ENCODE measurements around the gene CAPNS2.

The CAPNS2 gene

GRCh38 chr16:55552621-55553020 lies 13.9 kb upstream of the CAPNS2 start:
- no peak for TF ChIP-seq CTCF (IDR thresholded peaks at IDR 0.05; ENCODE audit: low read length, missing control alignments)
- peak; percentile 80 for DNase-seq (ENCODE audit: low read depth)
- no peak overlapping the region for H3K4me3 ChIP-seq (replicated peaks; ENCODE audit: low read depth, low read length)

DNA sequence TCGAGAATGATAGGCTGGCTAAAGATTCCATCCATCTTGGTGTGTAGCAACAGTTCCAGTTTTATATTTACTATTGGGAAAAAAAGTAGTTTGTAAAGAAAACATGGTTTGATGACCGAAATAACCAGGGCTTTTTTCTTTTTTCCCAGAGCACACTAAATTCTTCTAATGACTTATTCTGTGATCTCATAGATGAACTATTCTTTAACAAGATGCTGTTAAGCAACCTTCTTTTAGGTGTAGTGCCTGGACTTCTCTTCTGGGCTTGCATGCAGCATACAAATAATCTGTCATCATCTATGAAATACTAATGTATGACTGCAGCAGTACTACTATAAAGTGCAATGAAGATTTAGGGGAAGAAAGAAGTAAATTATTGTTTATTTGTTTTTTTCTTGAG lies 11.0 kb upstream of the CAPNS2 start:
- H3K4me3 ChIP-seq (replicated peaks; ENCODE audit: low read depth, low read length) = no peak overlapping the region
- TF ChIP-seq CTCF (IDR thresholded peaks at IDR 0.05; ENCODE audit: low read length, missing control alignments) = no peak
- DNase-seq (ENCODE audit: low read depth) = no peak

DNA sequence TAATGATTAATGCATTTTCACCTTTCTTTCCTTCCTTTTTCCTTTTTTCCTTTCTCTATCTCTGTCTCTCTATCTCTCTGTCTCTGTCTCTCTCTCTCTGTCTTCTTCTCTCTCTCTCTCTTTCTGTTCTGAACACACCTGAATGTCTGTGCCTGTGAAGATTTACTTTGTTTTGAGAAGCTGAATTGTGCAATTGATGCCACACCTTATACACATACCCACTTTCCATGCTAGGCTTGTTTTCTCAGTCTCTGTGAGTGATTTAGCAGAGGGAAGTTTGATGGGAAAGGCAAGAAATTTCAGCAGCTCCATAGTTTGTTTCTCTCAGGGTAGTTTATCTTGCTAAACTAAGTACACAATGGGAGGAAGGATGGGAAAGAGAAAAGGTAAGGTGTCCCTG lies 9.3 kb upstream of the CAPNS2 start:
- H3K4me3 ChIP-seq (replicated peaks; ENCODE audit: low read depth, low read length) = no peak overlapping the region
- DNase-seq (ENCODE audit: low read depth) = no peak
- no peak for TF ChIP-seq CTCF (IDR thresholded peaks at IDR 0.05; ENCODE audit: low read length, missing control alignments)

DNA sequence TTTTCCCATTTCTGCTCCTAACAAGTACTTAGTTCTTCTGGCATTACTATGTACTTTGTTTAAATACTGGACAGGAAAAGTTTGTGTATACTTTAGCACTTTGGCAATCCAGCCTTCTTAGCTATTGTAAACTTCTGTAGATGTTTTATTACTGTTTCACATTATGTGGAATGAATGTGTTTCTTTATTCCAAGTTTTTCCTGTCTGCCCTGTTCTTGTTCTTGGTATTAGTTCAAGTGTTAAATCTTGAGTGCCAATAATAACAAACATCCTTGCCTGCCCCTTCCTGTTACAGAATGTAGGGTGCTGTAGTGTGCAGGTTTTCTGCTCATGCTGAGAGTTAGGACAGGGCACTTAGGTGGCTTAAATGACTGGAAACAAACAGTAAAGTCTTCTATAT lies 7.3 kb upstream of the CAPNS2 start:
- H3K4me3 ChIP-seq (replicated peaks; ENCODE audit: low read depth, low read length) = no peak overlapping the region
- no peak for TF ChIP-seq CTCF (IDR thresholded peaks at IDR 0.05; ENCODE audit: low read length, missing control alignments)
- peak; percentile 61 for DNase-seq (ENCODE audit: low read depth)

- no peak overlapping the region for H3K4me3 ChIP-seq (replicated peaks; ENCODE audit: low read depth, low read length)
- no peak for DNase-seq (ENCODE audit: low read depth)
- no peak for TF ChIP-seq CTCF (IDR thresholded peaks at IDR 0.05; ENCODE audit: low read length, missing control alignments)
Measured at GRCh38 chr16:55559933-55560516, 6.5 kb upstream of the CAPNS2 start.

DNA sequence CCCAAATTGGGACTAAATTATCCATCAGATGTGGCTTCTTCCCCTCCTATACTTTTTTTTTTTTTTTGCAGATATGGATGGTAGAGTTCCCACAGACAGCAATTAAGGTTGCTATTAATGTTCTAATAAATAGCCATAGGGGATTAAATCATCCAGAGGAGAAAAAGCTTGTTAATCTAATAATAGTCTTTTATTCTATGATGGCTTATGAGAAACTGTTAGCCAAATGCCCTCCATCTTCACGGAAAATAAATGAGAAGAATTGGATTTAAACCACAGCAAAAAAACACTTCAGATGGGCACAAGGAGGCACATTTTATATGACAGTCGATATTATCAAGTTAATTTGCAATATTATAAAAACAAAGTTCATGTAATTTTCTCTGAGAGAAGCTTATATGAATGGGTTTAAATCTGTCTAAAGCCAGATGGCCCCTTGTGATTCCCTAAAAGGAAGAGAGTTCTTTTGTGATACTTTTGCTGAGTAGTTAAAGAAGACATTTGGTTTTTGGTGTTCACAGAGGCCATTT lies 5.1 kb upstream of the CAPNS2 start:
- no peak for DNase-seq (ENCODE audit: low read depth)
- H3K4me3 ChIP-seq (replicated peaks; ENCODE audit: low read depth, low read length) = no peak overlapping the region
- TF ChIP-seq CTCF (IDR thresholded peaks at IDR 0.05; ENCODE audit: low read length, missing control alignments) = no peak

- no peak for TF ChIP-seq CTCF (IDR thresholded peaks at IDR 0.05; ENCODE audit: low read length, missing control alignments)
- no peak overlapping the region for H3K4me3 ChIP-seq (replicated peaks; ENCODE audit: low read depth, low read length)
- DNase-seq (ENCODE audit: low read depth) = peak; percentile 57
Measured at GRCh38 chr16:55562936-55563335, 3.5 kb upstream of the CAPNS2 start.
